ENCODE data around the gene IZUMO2. TPM values are rescaled to one million over a fixed set of nuclear protein-coding genes. Genes with fewer than 3 reads are reported as not detected.

The IZUMO2 gene
- total and polyA plus RNA-seq, 9 of the 15 experiments (the other 6 are each of a cell fraction or from before 2014, with no cell fraction given) = not detected

- Histone ChIP-seq H3K9me3 (replicated peaks; ENCODE audit: control insufficient read depth, insufficient read depth, low read depth, low read length) (no peaks in the 10 kb centered on the region), H3K79me2 (ENCODE audit: control insufficient read depth, insufficient read depth, low read length) (no peaks in the 10 kb centered on the region), H2AFZ (ENCODE audit: low read depth, low read length) (no peak overlapping the region), H3K9me1 (ENCODE audit: control insufficient read depth, insufficient read depth, low read length) (no peaks in the 10 kb centered on the region), H4K20me1 (replicated peaks; ENCODE audit: control insufficient read depth, insufficient read depth, low read length) (no peaks in the 10 kb centered on the region), H3K9ac (ENCODE audit: insufficient read depth in 1 of 2, low read depth in 2 of 2, low read length in 2 of 2) (no peak overlapping the region), H3K27me3 (ENCODE audit: control insufficient read depth in 2 of 2, insufficient read depth in 2 of 2, low read length in 2 of 2) (no peaks in the 10 kb centered on the region; a peak in 1 of 5 replicates), H3K4me1 (replicated peaks in 1 of 2; ENCODE audit: control insufficient read depth in 2 of 2, insufficient read depth in 2 of 2, low read length in 2 of 2) (peaks cover 0 to 3% of the 10 kb centered on the region in 2 experiments; a peak in 3 of 5 replicates), H3K36me3 (ENCODE audit: control insufficient read depth, insufficient read depth, low read length) (no peaks in the 10 kb centered on the region), H3K4me2 (ENCODE audit: insufficient read depth, low read length) (no peak overlapping the region), H3K4me3 (no peak overlapping the region), H3K27ac (ENCODE audit: extremely low read depth, low read depth, low read length) (no peak overlapping the region)
- no peak for ATAC-seq
- POLR2A ChIA-PET = no interaction called here
- TF ChIP-seq POLR2G (IDR thresholded peaks at IDR 0.05; ENCODE audit: low read depth, low read length) (no peak), ZNF75A (CRISPR knock-in tag; IDR thresholded peaks at IDR 0.05) (no peak), MITF (IDR thresholded peaks at IDR 0.05) (no peak), NFYB (IDR thresholded peaks at IDR 0.05; ENCODE audit: extremely low read depth, insufficient read length) (no peak), CHAMP1 (IDR thresholded peaks at IDR 0.05) (no peak), GMEB1 (CRISPR knock-in tag; IDR thresholded peaks at IDR 0.05) (no peak), ZNF655 (CRISPR knock-in tag; IDR thresholded peaks at IDR 0.05) (no peak), TFE3 (CRISPR knock-in tag; IDR thresholded peaks at IDR 0.05) (no peak), MLX (CRISPR knock-in tag; conservative IDR thresholded peaks at IDR 0.05) (no peak), SMARCA5 (IDR thresholded peaks at IDR 0.05) (no peak), SRSF3 (IDR thresholded peaks at IDR 0.05; ENCODE audit: insufficient read depth, low read length) (no peak), MTF1 (CRISPR knock-in tag; IDR thresholded peaks at IDR 0.05; ENCODE audit: borderline replicate concordance) (no peak), MYBL2 (IDR thresholded peaks at IDR 0.05; ENCODE audit: low read depth) (no peak), MYBL2 (CRISPR knock-in tag; IDR thresholded peaks at IDR 0.05; ENCODE audit: borderline replicate concordance) (no peak)
- intact Hi-C loops (cut with micrococcal nuclease) = no loop called here
- DNase-seq (ENCODE audit: extremely low read depth in 1 of 4, low spot score in 3 of 4) = no peak
- 39% methylated on average over 9 of the region's 9 CpGs for WGBS (ENCODE audit: insufficient coverage, low coverage, missing lambda C conversion rate)
- in situ Hi-C loops (cut with MboI) = no loop called here
- CTCF ChIA-PET (ENCODE audit: low intra/inter-chr PET ratio) = no interaction called here
- FAIRE-seq = no peak
- no TSS peak for BruUV-seq (replicated peaks)
These were observed 13.7 kb upstream of the IZUMO2 start for GRCh38 chr19:50176775-50177174.
